ENCODE measurements around the gene PCDHGA6.
A peak's percentile ranks its signal among the peaks of the same experiment; 100 is the strongest.
"Not testable (repeated sequence)": the region's sequence is repeated elsewhere in the genome, so short reads cannot be mapped to it uniquely, and the experiment has no call there.

PCDHGA6 gene

DNA sequence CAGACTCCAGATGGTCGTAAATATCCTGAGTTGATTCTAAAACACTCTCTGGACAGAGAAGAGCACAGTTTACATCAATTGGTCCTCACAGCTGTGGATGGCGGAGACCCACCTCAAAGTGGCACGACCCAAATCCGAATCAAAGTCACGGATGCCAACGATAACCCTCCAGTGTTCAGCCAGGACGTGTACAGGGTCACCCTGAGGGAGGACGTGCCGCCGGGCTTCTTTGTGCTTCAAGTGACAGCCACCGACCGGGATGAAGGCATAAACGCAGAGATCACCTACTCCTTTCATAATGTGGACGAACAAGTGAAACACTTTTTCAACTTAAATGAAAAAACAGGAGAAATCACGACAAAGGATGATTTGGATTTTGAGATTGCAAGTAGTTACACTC lies 13.0 kb upstream of the PCDHGA6 start:
- DNase-seq (ENCODE audit: low spot score), result no peak

- DNase-seq (ENCODE audit: low spot score), result no peak
These were observed 11.0 kb upstream of the PCDHGA6 start for GRCh38 chr5:141362719-141363118.

- DNase-seq (ENCODE audit: low spot score), result no peak
These were observed 9.6 kb upstream of the PCDHGA6 start, which contains the start of gene PCDHGA5 for GRCh38 chr5:141363952-141364660. Gene PCDHGA5 (plus strand): TSS chr5:141364162. CDS start chr5:141364331, 169 bp downstream.

GRCh38 chr5:141366016-141366896 lies 7.4 kb upstream of the PCDHGA6 start:
- no peak for DNase-seq (ENCODE audit: low spot score)

GRCh38 chr5:141369994-141370848 lies 3.5 kb upstream of the PCDHGA6 start, which contains the start of gene PCDHGB3:
Gene PCDHGB3 (plus strand): TSS chr5:141370242. CDS start chr5:141370395, 153 bp downstream.
- DNase-seq (ENCODE audit: low spot score), result peak; percentile 19

DNA sequence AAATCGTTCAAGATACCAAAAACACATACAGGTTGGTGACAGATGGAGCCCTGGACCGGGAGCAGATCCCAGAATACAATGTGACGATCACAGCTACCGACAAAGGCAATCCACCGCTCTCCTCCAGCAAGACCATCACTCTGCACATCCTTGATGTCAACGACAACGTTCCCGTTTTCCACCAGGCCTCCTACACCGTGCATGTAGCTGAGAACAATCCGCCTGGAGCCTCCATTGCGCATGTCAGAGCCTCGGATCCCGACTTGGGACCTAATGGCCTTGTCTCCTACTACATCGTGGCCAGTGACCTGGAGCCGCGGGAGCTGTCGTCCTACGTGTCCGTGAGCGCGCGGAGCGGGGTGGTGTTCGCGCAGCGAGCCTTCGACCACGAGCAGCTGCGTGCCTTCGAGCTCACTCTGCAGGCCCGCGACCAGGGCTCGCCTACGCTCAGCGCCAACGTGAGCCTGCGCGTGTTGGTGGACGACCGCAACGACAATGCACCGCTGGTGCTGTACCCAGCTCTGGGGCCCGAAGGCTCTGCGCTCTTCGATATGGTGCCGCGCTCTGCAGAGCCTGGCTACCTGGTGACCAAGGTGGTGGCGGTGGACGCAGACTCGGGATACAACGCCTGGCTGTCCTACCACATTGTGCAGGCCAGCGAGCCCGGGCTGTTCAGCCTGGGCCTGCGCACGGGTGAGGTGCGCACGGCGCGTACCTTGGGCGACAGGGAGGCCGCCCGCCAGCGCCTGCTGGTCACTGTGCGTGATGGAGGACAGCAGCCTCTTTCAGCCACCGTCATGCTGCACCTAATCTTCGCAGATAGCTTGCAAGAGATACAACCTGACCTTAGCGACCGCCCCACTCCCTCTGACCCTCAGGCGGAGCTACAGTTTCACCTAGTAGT lies 1.9 kb upstream of the PCDHGA6 start:
- DNase-seq (ENCODE audit: low spot score), result no peak

DNA sequence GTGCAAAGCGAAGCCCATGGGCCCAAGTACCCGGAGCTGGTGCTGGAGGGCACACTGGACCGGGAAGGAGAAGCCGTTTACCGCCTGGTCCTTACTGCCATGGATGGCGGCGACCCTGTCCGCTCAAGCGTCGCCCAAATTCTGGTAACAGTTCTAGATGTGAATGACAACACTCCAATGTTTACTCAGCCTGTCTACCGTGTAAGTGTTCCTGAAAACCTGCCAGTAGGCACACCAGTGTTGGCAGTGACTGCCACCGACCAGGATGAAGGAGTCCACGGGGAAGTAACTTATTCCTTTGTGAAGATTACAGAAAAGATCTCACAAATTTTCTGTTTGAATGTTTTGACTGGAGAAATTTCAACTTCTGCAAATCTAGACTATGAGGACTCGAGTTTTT lies 936 bp downstream of the PCDHGA6 start:
- DNase-seq (ENCODE audit: low spot score), result no peak

- DNase-seq (ENCODE audit: low spot score), result not testable (repeated sequence)
These were observed 1.9 kb downstream of the PCDHGA6 start for GRCh38 chr5:141375444-141376155.

DNA sequence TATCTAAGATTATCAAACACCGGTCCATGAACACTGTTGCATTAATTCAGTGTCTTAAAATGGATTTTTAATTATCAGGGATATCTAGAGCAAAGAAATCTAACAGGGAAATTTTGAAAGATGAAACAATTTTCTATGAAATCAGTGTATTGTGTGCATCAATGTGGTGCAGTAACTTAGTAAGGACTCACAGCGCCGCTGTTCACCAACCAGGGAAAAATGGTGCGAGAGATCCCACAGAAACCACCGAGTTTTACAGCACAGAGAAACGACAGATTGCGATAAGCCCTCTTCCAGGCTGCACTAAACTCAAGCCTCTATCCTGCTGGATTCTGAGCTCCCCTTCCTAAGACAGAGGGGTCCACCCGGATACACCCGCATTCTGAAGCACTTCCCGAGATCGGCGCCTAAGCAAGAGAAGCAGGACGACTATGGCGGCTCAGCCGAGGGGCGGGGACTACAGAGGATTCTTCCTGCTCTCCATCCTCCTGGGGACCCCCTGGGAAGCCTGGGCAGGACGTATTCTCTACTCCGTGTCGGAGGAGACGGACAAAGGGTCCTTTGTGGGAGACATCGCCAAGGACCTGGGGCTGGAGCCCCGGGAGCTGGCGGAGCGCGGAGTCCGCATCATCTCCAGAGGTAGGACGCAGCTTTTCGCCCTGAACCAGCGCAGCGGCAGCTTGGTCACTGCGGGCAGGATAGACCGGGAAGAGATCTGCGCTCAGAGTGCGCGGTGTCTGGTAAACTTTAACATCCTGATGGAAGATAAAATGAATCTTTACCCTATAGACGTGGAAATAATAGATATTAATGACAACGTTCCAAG lies 9.0 kb downstream of the PCDHGA6 start, which contains the start of gene PCDHGA7:
Gene PCDHGA7 (plus strand): TSS at position 274 of the 826 bp plus-strand sequence. CDS start 158 bp downstream, at position 432.
- DNase-seq (ENCODE audit: low spot score), result no peak

GRCh38 chr5:141383345-141383744 lies 9.7 kb downstream of the PCDHGA6 start:
- no peak for DNase-seq (ENCODE audit: low spot score)

DNA sequence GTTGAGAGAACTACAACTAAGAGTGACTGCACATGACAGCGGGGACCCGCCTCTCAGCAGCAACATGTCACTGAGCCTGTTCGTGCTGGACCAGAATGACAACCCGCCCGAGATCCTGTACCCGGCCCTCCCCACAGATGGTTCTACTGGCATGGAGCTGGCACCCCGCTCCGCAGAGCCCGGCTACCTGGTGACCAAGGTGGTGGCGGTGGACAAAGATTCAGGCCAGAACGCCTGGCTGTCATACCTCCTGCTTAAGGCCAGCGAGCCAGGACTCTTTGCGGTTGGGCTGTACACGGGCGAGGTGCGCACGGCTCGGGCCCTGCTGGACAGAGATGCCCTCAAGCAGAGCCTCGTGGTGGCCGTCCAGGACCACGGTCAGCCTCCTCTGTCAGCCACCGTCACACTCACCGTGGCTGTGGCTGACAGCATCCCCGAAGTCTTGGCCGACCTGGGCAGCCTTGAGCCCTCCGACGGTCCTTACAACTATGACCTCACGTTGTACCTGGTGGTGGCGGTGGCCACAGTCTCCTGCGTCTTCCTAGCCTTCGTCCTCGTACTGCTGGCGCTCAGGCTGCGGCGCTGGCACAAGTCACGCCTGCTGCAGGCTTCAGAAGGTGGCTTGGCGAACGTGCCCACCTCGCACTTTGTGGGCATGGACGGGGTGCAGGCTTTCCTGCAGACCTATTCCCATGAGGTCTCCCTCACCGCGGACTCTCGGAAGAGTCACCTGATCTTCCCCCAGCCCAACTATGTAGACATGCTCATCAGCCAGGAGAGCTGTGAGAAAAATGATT lies 11.0 kb downstream of the PCDHGA6 start:
- no peak for DNase-seq (ENCODE audit: low spot score)

- DNase-seq (ENCODE audit: low spot score), result peak; percentile 25
These were observed 14.0 kb downstream of the PCDHGA6 start, which contains the start of gene PCDHGB4 for GRCh38 chr5:141387557-141388311. Gene PCDHGB4 (plus strand): TSS chr5:141387698. CDS start chr5:141387885, 187 bp downstream.

- DNase-seq (ENCODE audit: low spot score), result no peak
These were observed 15.0 kb downstream of the PCDHGA6 start for GRCh38 chr5:141388661-141389060.

DNA sequence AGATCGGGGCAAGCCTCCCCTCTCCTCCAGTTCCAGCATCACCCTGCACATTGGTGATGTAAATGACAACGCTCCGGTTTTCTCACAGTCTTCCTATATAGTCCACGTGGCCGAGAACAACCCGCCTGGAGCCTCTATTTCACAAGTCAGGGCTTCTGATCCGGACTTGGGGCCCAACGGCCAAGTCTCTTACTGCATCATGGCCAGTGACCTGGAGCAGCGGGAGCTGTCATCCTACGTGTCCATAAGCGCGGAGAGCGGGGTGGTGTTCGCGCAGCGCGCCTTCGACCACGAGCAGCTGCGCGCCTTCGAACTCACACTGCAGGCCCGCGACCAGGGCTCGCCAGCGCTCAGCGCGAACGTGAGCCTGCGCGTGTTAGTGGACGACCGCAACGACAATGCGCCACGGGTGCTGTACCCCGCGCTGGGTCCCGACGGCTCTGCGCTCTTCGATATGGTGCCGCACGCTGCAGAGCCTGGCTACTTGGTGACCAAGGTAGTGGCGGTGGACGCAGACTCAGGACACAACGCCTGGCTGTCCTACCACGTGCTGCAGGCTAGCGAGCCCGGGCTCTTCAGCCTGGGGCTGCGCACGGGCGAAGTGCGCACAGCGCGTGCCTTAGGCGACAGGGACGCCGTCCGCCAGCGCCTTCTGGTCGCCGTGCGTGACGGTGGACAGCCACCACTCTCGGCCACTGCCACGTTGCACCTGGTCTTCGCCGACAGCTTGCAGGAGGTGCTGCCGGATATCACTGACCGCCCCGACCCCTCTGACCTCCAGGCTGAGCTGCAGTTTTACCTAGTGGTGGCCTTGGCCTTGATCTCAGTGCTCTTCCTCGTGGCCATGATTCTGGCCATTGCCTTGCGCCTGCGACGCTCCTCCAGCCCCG lies 15.7 kb downstream of the PCDHGA6 start:
- DNase-seq (ENCODE audit: low spot score), result no peak

DNA sequence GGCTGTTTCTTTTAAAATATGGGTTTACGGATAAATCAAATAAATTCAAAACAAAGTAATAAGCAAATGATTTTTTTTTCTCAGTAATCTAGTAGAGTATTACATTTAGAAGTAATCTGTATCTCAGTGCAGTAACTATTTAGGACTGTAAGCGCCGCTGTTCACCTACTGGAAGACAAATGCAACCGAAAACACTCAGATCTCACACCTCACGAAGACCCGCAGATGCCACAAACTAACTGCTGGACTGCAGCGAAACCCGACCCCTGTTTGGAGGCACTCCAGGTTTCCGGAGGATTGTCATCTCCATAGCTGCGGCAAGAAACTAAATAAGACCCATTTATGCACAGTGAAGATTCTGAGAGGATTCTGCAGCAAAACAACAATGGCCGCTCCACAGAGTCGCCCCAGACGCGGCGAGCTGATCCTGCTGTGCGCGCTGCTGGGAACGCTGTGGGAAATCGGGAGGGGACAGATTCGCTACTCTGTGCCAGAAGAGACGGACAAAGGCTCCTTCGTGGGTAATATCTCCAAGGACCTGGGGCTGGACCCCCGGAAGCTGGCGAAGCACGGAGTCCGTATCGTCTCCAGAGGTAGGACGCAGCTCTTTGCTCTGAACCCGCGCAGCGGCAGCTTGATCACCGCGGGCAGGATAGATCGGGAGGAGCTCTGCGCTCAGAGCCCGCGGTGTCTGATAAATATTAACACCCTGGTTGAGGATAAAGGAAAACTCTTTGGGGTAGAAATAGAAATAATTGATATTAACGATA lies 18.9 kb downstream of the PCDHGA6 start, which contains the start of gene PCDHGA8:
Gene PCDHGA8 (plus strand): TSS at position 205 of the 770 bp plus-strand sequence. CDS start 181 bp downstream, at position 386.
- no peak for DNase-seq (ENCODE audit: low spot score)

GRCh38 chr5:141393267-141393666 lies 19.6 kb downstream of the PCDHGA6 start:
- DNase-seq (ENCODE audit: low spot score), result no peak

Measured in activated CD4-positive, alpha-beta T cell treated with anti-CD3 and anti-CD28 coated beads, Interleukin-2, Interleukin-4, amounts not matched to agents 100 ng/mL and 50 ng/mL, durations not matched to agents 16 hours and 8 hours (primary cell).